PC-3 (cell line): ENCODE measurements around the gene TRPM5. TPM values are rescaled to one million over a fixed set of nuclear protein-coding genes. Genes with fewer than 3 reads are reported as not detected.

Experiments
- ATAC-seq: fragments of 200-7000 bp; cut with Tn5 transposase; 2 replicates; pipeline ENCODE4 v1.9.1; 2020; ENCODE audit warnings: mild to moderate bottlenecking, moderate library complexity
- BruUV-seq: library from RNA; stranded (reverse); fragments of 400-500 nt; replicated peaks from 2 replicates; lab custom pipeline; 2021; lab: Mats Ljungman, UMichigan
- CTCF ChIA-PET: fragments of 300-600 bp; sonication (Branson Sonifier 250); formaldehyde crosslinking; loops from one replicate; lab custom pipeline; 2022; ENCODE audit warnings: antibody characterized with exemption; lab: Charles Lee
- POLR2A ChIA-PET: fragments of 300-600 bp; sonication (Branson Sonifier 250); formaldehyde crosslinking; loops from one replicate; lab custom pipeline; 2022; ENCODE audit warnings: antibody characterized with exemption; ENCODE audit not compliant: unreplicated experiment; lab: Charles Lee
- DNase-seq: peaks from one replicate; pipeline ENCODE4 v3.0.0-alpha.2; 2015
- H2AFZ ChIP-seq: fragments of 300-600 bp; sonication (generic); 2 replicates; pipeline ENCODE4 v1.6.0; 2016; ENCODE audit warnings: antibody characterized with exemption, low read length
- H3F3A ChIP-seq: fragments of 300-600 bp; sonication (generic); one replicate; pipeline ENCODE4 v1.6.0; 2017; ENCODE audit warnings: antibody characterized with exemption, low read length, control low read depth, mild to moderate bottlenecking; ENCODE audit not compliant: unreplicated experiment
- H3K27ac ChIP-seq: fragments of 300-600 bp; sonication (generic); 2 replicates; pipeline ENCODE4 v1.5.1; 2016; ENCODE audit warnings: mild to moderate bottlenecking, low read length
- H3K27me3 ChIP-seq: fragments of 300-600 bp; sonication (generic); 2 replicates; pipeline ENCODE4 v1.6.1; 2016; ENCODE audit warnings: low read length, mixed read lengths
- H3K36me3 ChIP-seq: fragments of 300-600 bp; sonication (generic); 2 replicates; pipeline ENCODE4 v1.6.1; 2016; ENCODE audit warnings: low read depth, mixed run types, low read length, mixed read lengths
- H3K4me1 ChIP-seq: fragments of 300-600 bp; sonication (generic); 2 replicates; pipeline ENCODE4 v1.5.1; 2016; ENCODE audit warnings: low read length; ENCODE audit not compliant: insufficient read depth
- H3K4me2 ChIP-seq: fragments of 300-600 bp; sonication (generic); 2 replicates; pipeline ENCODE4 v1.6.0; 2016; ENCODE audit warnings: low read length
- H3K4me3 ChIP-seq: fragments of 300-600 bp; sonication (generic); 2 replicates; pipeline ENCODE4 v1.5.1; 2016; ENCODE audit warnings: mild to moderate bottlenecking, low read length, mixed read lengths
- H3K79me2 ChIP-seq: fragments of 300-600 bp; sonication (generic); 2 replicates; pipeline ENCODE4 v1.6.1; 2017; ENCODE audit warnings: low read length, mixed read lengths
- H3K9ac ChIP-seq: fragments of 300-600 bp; sonication (generic); 2 replicates; pipeline ENCODE4 v1.6.0; 2016; ENCODE audit warnings: mild to moderate bottlenecking, low read length
- H3K9me2 ChIP-seq: fragments of 300-600 bp; sonication (generic); replicated peaks from 2 replicates; pipeline ENCODE4 v1.6.1; 2016; ENCODE audit warnings: mixed run types, low read length, mixed read lengths
- H3K9me3 ChIP-seq: fragments of 300-600 bp; sonication (generic); 2 replicates; pipeline ENCODE4 v1.6.1; 2016; ENCODE audit warnings: low read length, mixed read lengths
- H4K20me1 ChIP-seq: fragments of 300-600 bp; sonication (generic); 2 replicates; pipeline ENCODE4 v1.6.1; 2016; ENCODE audit warnings: low read length, mixed read lengths
- EZH2 ChIP-seq: fragments of 300-600 bp; sonication (generic); IDR thresholded peaks from one replicate; pipeline ENCODE4 v1.6.1; 2017; ENCODE audit warnings: antibody characterized with exemption, mild to moderate bottlenecking, low read length; ENCODE audit not compliant: unreplicated experiment
- EZH2phosphoT487 ChIP-seq: fragments of 300-600 bp; sonication (generic); IDR thresholded peaks from 2 replicates; pipeline ENCODE4 v1.6.1; 2018; ENCODE audit warnings: mild to moderate bottlenecking, antibody characterized with exemption, low read length, borderline replicate concordance
- intact Hi-C: fragments of 100-400 bp; cut with micrococcal nuclease; formaldehyde crosslinking; loops from 2 replicates; pipeline ENCODE4 v1.9.0; 2023
- total RNA-seq: library from RNA; depleted of rRNA; stranded (reverse); fragments of >200 nt; gene quantifications from 2 replicates; pipeline ENCODE4 v1.2.3, GENCODE V29; 2014
- TF ChIP-seq, protein P1 (sequence below): fragments of 300-600 bp; sonication (generic); conservative IDR thresholded peaks from 2 replicates; pipeline ENCODE4 v1.5.1; 2017; ENCODE audit warnings: antibody characterized with exemption, low read depth, mild to moderate bottlenecking, low read length

TRPM5 gene
- total RNA-seq, 1 experiment from 2014 or later = not detected

DNA sequence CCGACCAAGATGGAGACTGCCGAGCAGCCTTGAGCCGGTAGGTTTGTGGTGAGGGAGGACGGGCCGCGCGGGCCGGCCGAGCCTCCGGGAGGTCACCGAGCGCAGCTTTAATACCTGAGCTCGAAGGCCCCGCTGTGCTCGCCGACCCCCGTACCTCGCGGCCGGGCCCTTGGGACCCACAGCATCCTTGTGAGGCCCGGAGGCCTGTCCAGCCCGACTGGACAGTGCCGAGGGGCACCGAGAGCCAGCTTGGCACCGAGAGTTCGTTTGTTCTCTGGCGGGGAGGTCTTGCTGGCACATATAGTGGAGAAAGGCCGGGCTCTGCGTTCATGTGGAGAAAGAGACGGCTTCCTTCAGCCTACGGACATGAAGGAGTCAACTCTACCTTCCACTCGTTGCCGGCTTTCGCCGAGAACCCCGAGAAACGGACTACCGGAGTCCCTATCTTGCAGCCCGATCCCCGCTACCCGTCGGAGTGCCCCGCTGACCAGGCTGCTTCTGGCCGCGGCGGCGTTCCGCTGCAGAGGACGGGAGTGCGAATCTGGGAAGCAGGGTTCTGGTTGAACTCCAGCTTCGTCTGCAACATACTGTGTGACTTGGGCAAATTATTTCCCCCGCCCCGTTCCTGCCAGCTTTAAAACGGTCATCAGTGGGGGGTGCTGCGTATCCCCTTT is 43.4 kb downstream of the TRPM5 start:
- ATAC-seq = peak; percentile 1
- CTCF ChIA-PET = interaction anchor here (0.6 to 1.3 kb wide), 3 partner anchors 18 to 76 kb away, joined by 4 to 21 read pairs (median 4); no protein-coding TSS in a partner anchor

DNA sequence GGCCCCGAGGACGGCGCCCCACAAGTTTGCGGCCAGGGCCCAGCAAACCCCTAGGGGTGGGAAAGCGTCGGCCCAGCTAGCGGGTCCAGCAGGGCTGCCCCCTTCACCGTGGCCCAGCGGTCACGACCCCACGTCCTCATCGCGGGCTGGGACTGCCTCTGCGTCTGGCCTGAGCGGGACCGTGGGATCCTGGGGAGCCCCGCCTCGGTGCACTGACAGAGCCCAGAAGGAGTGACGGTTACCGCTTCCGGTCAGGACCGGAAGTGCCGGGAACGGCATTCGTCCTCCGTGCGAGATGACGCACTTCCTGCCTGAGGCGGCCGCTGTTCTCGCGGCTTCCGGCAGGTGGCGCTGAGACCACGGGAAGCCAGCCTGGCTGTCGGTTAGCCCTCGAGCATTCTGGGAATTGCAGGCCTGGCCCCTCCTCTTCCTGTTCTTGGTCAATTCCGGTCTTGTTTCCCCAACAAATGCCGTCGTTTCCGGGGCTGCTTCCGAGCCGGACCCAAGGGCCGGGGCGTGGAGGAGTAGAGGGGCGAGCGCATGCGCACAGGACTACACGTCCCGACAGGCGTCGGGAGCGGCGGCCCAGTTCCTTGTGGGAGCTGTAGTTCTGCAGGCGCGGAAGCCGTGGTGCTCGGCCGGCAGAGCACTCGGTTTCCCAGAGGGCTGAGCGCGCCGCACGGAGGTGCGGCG is 44.1 kb downstream of the TRPM5 start, which contains the start of gene TSSC4:
TSS of gene TSSC4 (plus strand) at position 682 of the 693 bp plus-strand sequence. CDS start 1,884 bp downstream, outside the sequence.
- no TSS peak for BruUV-seq
- ChIA-PET CTCF (interaction anchor here (0.6 to 1.3 kb wide), 3 partner anchors 19 to 75 kb away, joined by 4 to 21 read pairs (median 4); no protein-coding TSS in a partner anchor), POLR2A (interaction anchor here (0.5 to 1.0 kb wide), 7 partner anchors 10 to 289 kb away, joined by 3 to 13 read pairs (median 5); no protein-coding TSS in a partner anchor)
- Histone ChIP-seq H3K4me1 (peaks cover 11% of the 10 kb centered on the region), H3K4me2 (peak within 1 kb of the TSS; percentile 99), H3K27me3 (no peaks in the 10 kb centered on the region), H3K9me2 (no peaks in the 10 kb centered on the region), H3K27ac (peak within 1 kb of the TSS; percentile 85), H3F3A (no peaks in the 10 kb centered on the region), H4K20me1 (no peaks in the 10 kb centered on the region), H3K9me3 (no peaks in the 10 kb centered on the region), H3K79me2 (peaks cover 31% of the 10 kb centered on the region), H3K36me3 (peaks cover 5% of the 10 kb centered on the region; the same call in 1 of the 2 replicates), H3K9ac (peak within 1 kb of the TSS; percentile 98), H2AFZ (peak within 1 kb of the TSS; percentile 70), H3K4me3 (peak within 1 kb of the TSS; percentile 98)
- peak; percentile 99 for DNase-seq
- intact Hi-C loops = loop anchor here (1.0 to 5.0 kb wide), 3 partner anchors 20 to 218 kb away; partner anchors contain the start of gene CD81
- ATAC-seq = peak; percentile 86
- TF ChIP-seq, protein P1, sequence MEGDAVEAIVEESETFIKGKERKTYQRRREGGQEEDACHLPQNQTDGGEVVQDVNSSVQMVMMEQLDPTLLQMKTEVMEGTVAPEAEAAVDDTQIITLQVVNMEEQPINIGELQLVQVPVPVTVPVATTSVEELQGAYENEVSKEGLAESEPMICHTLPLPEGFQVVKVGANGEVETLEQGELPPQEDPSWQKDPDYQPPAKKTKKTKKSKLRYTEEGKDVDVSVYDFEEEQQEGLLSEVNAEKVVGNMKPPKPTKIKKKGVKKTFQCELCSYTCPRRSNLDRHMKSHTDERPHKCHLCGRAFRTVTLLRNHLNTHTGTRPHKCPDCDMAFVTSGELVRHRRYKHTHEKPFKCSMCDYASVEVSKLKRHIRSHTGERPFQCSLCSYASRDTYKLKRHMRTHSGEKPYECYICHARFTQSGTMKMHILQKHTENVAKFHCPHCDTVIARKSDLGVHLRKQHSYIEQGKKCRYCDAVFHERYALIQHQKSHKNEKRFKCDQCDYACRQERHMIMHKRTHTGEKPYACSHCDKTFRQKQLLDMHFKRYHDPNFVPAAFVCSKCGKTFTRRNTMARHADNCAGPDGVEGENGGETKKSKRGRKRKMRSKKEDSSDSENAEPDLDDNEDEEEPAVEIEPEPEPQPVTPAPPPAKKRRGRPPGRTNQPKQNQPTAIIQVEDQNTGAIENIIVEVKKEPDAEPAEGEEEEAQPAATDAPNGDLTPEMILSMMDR = peak; percentile 84
- no peak for TF ChIP-seq EZH2phosphoT487
- no peak for TF ChIP-seq EZH2

More for the DNA sequence above, 43.4 kb downstream of the TRPM5 start:
- intact Hi-C loops = loop anchor here (1.0 to 5.0 kb wide), 3 partner anchors 19 to 219 kb away; partner anchors contain the start of gene CD81
- peak overlapping the region; percentile 99 for H3K4me2 ChIP-seq
- no peaks in the 10 kb centered on the region for H3K9me3 ChIP-seq
- no peak for DNase-seq
- H3K27me3 ChIP-seq = no peaks in the 10 kb centered on the region
- H4K20me1 ChIP-seq = no peaks in the 10 kb centered on the region
- peaks cover 31% of the 10 kb centered on the region for H3K79me2 ChIP-seq
- peak overlapping the region; percentile 97 for H3K9ac ChIP-seq
- peaks cover 11% of the 10 kb centered on the region for H3K4me1 ChIP-seq
- TSS peak; percentile 69 for BruUV-seq
- peak overlapping the region; percentile 98 for H3K4me3 ChIP-seq
- no peaks in the 10 kb centered on the region for H3K9me2 ChIP-seq
- no peaks in the 10 kb centered on the region for H3F3A ChIP-seq
- H3K36me3 ChIP-seq = 0 out of 2 replicates have a peak, but pooled peaks cover 5% of the 10 kb centered on the region
- POLR2A ChIA-PET = interaction anchor here (0.6 to 1.0 kb wide), 5 partner anchors 10 to 214 kb away, joined by 3 to 13 read pairs (median 5); no protein-coding TSS in a partner anchor
- peak overlapping the region; percentile 45 for H3K27ac ChIP-seq
- H2AFZ ChIP-seq = peak overlapping the region; percentile 57; the same call in 1 of the 2 replicates
- TF ChIP-seq EZH2phosphoT487 (no peak), EZH2 (no peak)
- TF ChIP-seq, protein P1 = no peak
